GM19239 (cell line): ENCODE data around the gene SPTB.
"Not testable (repeated sequence)": the region's sequence is repeated elsewhere in the genome, so short reads cannot be mapped to it uniquely, and the experiment has no call there.

Experiments used
- DNase-seq: peaks from one replicate; pipeline ENCODE4 v3.0.0; 2011; ENCODE audit warnings: low spot score; ENCODE audit not compliant: insufficient read length
- FAIRE-seq: peaks from 2 replicates; lab custom pipeline; 2011; peaks lifted over from hg19 to GRCh38; lab: Jason Lieb, UNC

The SPTB gene

GRCh38 chr14:64879635-64880220, at the start of gene SPTB:
SPTB (minus strand) TSS chr14:64879907; CDS start chr14:64823094, 56,813 bp downstream.
- FAIRE-seq (no peak), DNase-seq (peak; percentile 31)

- DNase-seq: no peak
Observed at GRCh38 chr14:64929014-64929359, 49.3 kb upstream of the SPTB start.

GRCh38 chr14:64928239-64929013, 48.7 kb upstream of the SPTB start:
- DNase-seq (no peak), FAIRE-seq (peak; percentile 74)

More at GRCh38 chr14:64929014-64929359, 49.3 kb upstream of the SPTB start:
- FAIRE-seq: no peak

GRCh38 chr14:64927031-64927430, 47.3 kb upstream of the SPTB start:
- FAIRE-seq: no peak
- no peak for DNase-seq

- DNase-seq (no peak), FAIRE-seq (peak; percentile 48)
Observed at GRCh38 chr14:64926398-64926995, 46.8 kb upstream of the SPTB start.

- no peak for DNase-seq
- no peak for FAIRE-seq
Observed at GRCh38 chr14:64923015-64923414, 43.3 kb upstream of the SPTB start.

- no peak for FAIRE-seq
Observed at GRCh38 chr14:64920465-64920864, 40.8 kb upstream of the SPTB start.

GRCh38 chr14:64919618-64920017, 39.9 kb upstream of the SPTB start:
- no peak for FAIRE-seq
- DNase-seq: no peak

More at GRCh38 chr14:64920465-64920864, 40.8 kb upstream of the SPTB start:
- no peak for DNase-seq

- FAIRE-seq (no peak), DNase-seq (no peak)
Observed at GRCh38 chr14:64919215-64919614, 39.5 kb upstream of the SPTB start.

GRCh38 chr14:64918216-64918615, 38.5 kb upstream of the SPTB start:
- no peak for FAIRE-seq
- no peak for DNase-seq

- DNase-seq: no peak
- FAIRE-seq: no peak
Observed at GRCh38 chr14:64915797-64916196, 36.1 kb upstream of the SPTB start.

- FAIRE-seq: no peak
- DNase-seq: no peak
Observed at GRCh38 chr14:64915029-64915424, 35.3 kb upstream of the SPTB start.

- peak; percentile 93 for FAIRE-seq
- peak; percentile 71 for DNase-seq
Observed at GRCh38 chr14:64914237-64915028, 34.7 kb upstream of the SPTB start, which contains the start of gene CHURC1. CHURC1 (plus strand) TSS chr14:64914455; CDS start chr14:64914496, 41 bp downstream.

GRCh38 chr14:64913477-64913876, 33.8 kb upstream of the SPTB start:
- not testable (repeated sequence) for FAIRE-seq, DNase-seq

- no peak for DNase-seq
- no peak for FAIRE-seq
Observed at GRCh38 chr14:64912261-64912660, 32.6 kb upstream of the SPTB start.

GRCh38 chr14:64910847-64911495, 31.3 kb upstream of the SPTB start:
- DNase-seq (no peak), FAIRE-seq (no peak)

- no peak for DNase-seq
- FAIRE-seq: no peak
Observed at GRCh38 chr14:64906022-64906421, 26.3 kb upstream of the SPTB start.

- FAIRE-seq: no peak
- no peak for DNase-seq
Observed at GRCh38 chr14:64899958-64900357, 20.3 kb upstream of the SPTB start.

GRCh38 chr14:64891839-64892375, 12.2 kb upstream of the SPTB start:
- peak; percentile 49 for FAIRE-seq

More at GRCh38 chr14:64891839-64892375, 12.2 kb upstream of the SPTB start:
- DNase-seq: no peak
